ENCODE results near the gene SCRN2.

The SCRN2 gene

DNA sequence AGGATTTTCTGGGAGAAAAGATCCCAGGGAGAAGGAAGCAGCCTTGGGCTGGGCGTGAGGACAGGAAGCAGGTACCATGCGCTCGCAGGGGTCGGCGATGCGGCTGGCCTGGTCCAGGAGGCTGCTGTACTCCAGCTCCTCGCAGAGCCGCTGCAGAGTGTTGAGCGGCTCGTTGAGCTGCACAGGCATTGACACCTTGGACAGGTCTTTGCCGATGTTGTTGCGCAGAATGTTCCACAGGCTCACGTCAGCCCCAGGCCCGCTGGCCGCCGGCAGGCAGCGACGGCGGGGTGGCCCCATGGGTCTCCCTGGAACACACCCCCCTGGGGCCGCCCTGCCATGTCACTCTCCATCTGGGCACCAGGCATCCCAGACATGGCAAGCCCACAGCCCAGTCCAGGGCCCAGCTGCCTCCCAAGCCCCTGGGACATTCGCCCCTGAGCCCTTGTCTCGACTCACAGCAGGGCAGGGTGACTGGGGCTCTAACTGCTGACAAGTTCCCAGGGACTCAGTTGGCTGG, 27.5 kb downstream of the SCRN2 start:
- DNase-seq (ENCODE audit: low read depth) = no peak
- TF ChIP-seq, protein P1, sequence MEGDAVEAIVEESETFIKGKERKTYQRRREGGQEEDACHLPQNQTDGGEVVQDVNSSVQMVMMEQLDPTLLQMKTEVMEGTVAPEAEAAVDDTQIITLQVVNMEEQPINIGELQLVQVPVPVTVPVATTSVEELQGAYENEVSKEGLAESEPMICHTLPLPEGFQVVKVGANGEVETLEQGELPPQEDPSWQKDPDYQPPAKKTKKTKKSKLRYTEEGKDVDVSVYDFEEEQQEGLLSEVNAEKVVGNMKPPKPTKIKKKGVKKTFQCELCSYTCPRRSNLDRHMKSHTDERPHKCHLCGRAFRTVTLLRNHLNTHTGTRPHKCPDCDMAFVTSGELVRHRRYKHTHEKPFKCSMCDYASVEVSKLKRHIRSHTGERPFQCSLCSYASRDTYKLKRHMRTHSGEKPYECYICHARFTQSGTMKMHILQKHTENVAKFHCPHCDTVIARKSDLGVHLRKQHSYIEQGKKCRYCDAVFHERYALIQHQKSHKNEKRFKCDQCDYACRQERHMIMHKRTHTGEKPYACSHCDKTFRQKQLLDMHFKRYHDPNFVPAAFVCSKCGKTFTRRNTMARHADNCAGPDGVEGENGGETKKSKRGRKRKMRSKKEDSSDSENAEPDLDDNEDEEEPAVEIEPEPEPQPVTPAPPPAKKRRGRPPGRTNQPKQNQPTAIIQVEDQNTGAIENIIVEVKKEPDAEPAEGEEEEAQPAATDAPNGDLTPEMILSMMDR (IDR thresholded peaks at IDR 0.05; ENCODE audit: insufficient read depth, low read depth, low read length, missing control alignments) = no peak
- no peak overlapping the region for H3K4me3 ChIP-seq (ENCODE audit: low read depth, low read length)

DNA sequence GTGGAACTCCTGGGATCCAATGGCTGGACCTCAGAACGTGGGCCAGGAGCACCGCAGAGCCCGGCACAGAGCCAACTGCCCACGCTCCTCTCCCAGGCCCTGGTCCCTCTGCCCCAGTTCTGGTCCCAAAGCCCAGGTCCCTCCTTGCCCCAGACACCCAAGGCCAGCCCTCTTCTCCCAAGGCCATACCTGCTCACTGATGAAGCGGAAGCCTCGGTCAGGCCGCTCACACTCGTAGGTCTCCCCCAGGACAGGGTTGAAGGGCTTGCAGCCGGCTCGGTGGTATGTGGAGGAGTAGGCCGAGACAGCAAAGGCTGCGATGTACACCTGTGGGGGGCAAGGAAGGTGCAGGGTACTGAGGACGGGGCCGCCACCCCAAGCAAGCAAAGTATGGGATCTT, 28.0 kb downstream of the SCRN2 start:
- no peak overlapping the region for H3K4me3 ChIP-seq (ENCODE audit: low read depth, low read length)
- DNase-seq (ENCODE audit: low read depth) = no peak
- TF ChIP-seq, protein P1 (IDR thresholded peaks at IDR 0.05; ENCODE audit: insufficient read depth, low read depth, low read length, missing control alignments) = no peak

DNA sequence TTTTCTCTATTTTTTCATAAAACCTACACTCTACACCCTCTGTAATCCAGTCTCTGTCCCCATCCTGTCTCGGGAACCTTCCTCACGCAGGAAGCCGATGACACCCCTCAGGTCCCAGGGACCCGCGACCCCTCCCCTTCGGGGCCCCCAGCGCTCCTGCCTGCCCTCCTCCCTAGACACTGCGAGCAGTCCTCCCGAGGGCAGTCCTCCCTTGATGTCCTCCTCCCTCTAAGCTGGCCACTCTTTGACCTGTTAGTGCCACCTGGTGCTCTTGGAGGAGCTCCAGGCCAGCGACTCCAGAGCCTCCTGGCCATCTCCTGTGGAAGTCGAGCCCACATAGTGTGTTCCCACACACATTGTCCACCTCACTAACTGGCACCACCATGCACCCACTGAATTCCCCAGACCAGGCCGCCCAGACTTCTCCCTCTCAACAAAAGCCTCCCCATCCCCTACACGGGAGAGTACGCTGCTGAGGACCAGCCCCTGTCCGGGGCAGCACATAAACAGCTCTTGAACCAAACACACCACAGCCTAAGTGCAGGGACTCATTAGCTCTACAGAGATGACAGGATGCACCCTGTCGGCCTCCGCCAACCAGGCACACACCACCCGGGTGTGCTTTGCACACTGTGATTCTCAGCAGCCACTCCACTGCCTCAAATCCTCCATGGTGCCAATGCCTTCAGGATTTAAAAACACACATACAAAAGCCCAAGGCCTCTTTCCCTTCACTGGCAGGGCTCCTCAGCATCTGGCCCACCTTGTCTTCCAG, 28.7 kb downstream of the SCRN2 start:
- TF ChIP-seq, protein P1 (IDR thresholded peaks at IDR 0.05; ENCODE audit: insufficient read depth, low read depth, low read length, missing control alignments) = no peak

DNA sequence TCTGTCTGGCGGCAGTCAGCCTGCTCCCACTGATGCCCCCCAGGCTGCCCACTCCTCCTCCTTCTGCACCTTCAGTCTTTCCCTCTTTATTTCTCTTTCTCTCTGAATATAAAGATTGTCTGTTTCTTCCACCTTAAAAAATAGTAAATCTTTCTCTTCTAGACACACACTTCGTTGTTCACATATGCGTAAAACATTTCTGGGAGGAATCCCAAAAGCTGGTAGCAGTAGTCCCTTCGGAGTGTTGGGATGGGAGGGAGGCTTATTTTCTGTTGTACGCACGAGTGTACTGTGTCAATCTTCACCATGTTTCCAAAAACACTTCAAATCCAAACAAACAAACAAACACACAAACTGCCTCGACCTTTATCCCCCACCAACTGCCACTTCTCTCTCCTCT, 29.4 kb downstream of the SCRN2 start:
- DNase-seq (ENCODE audit: low read depth) = no peak
- TF ChIP-seq, protein P1 (IDR thresholded peaks at IDR 0.05; ENCODE audit: insufficient read depth, low read depth, low read length, missing control alignments) = no peak
- no peak overlapping the region for H3K4me3 ChIP-seq (ENCODE audit: low read depth, low read length)

More for the DNA sequence above, 28.7 kb downstream of the SCRN2 start:
- DNase-seq (ENCODE audit: low read depth) = no peak
- no peak overlapping the region for H3K4me3 ChIP-seq (ENCODE audit: low read depth, low read length)

DNA sequence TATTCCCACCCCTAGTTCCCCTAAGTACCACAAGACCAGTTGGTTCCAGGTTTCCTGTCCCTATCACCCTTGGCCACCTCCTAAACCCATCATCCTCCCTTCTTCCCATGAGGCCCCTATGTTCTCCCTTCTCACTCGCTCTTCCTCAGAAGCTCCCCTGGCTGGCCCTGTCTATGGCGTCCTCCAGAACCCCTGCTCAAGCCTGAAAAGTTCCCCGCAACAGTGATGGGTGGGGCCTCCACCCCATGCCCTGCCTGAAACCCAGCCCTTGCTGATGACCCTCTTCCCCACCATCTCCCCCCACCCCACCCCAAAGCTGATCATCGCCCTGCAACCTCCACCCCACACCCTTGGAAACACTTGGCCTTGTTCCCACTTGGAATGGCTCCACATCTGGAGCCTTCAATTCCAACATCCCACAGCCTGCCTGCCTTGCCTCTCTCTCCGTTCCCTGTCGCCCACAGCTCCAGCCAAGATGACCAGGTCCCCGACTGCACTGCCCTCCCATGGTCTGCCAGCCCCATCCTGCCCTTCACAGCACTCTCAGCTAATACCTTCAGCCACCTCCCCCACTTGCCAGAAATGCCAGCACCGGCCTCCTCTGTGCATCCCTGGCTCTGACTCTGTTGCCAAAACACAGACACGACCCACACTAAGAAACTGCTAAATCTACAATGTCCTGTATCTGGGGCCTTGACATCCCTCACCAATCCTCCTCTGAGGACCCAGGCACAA, 30.0 kb downstream of the SCRN2 start:
- TF ChIP-seq, protein P1 (IDR thresholded peaks at IDR 0.05; ENCODE audit: insufficient read depth, low read depth, low read length, missing control alignments) = no peak
- no peak for DNase-seq (ENCODE audit: low read depth)
- H3K4me3 ChIP-seq (ENCODE audit: low read depth, low read length) = no peak overlapping the region

DNA sequence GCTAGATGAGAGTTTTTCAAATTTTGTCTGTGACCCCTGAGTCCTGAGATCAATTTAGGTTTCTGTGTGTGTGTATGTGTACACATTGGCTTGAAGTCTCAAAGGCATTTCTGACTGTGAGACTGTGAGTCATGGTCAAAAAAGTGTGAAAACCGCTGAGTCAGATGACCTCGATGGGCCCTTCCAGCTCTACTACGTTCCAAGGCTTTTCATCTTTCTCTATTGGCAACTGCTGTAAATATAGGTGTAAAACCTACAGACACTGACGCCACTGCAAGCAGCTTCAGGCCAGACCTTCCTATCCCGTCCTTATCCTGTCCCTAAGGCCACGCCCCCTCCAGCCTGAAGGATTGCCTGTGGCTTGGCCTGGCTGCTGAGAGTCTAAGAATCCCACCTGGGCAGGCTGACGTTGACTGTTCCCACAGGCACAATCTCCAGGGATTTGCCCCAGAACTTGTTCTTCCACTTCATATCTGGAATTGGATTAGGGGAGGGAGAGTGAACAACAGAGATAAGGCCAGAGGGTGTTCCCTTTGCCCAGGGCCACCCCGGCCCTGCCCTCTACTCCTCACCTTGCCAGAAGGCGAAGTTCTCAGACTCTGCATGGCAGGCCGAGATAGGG, 30.8 kb downstream of the SCRN2 start:
- DNase-seq (ENCODE audit: low read depth) = no peak
- TF ChIP-seq, protein P1 (IDR thresholded peaks at IDR 0.05; ENCODE audit: insufficient read depth, low read depth, low read length, missing control alignments) = no peak
- no peak overlapping the region for H3K4me3 ChIP-seq (ENCODE audit: low read depth, low read length)

All from GM12865 (cell line).